Measurements from ENCODE around the gene ARCN1.
A peak's percentile ranks its signal among the peaks of the same experiment; 100 is the strongest.

ARCN1 gene

DNA sequence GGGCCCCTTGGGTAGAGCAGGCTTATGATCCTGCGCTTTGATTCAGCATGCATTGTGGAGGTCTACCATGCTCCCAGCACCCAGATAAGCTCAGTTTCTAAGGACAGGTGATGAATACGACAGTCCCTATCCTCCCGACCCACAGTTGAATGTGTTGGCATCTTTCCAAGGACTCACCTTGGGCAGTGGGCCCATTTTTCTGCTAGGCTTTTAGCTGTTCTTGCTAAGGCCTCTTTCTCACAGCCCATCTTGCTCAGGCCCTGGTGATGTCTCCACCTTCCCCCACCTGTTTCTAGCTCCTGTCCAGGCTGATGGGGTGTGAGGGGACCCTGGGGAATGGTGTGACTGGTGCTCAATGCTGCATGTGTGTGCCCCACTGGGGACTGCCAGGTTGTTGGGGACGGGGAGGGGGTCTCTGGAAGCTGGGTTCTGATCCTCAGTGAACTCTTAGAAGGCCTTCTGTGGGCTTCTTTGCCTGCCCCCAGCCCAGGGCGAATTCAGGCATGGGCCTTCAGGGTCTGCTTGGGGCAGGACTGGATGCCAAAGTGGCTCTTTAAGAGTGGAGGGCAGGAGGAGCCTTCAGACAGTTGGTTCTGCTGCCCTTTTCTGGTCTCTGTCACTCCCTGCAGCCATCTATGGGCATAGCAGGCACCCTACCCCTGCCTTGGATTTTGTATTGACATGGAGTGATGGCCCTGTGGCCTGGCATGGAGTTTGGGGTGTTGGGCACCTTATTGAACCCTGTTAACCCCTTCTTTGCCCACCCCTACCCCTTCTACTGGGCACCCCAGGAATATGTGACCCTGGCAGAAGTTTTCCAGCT is 68.3 kb downstream of the ARCN1 start:
- peak; percentile 42 for DNase-seq

DNA sequence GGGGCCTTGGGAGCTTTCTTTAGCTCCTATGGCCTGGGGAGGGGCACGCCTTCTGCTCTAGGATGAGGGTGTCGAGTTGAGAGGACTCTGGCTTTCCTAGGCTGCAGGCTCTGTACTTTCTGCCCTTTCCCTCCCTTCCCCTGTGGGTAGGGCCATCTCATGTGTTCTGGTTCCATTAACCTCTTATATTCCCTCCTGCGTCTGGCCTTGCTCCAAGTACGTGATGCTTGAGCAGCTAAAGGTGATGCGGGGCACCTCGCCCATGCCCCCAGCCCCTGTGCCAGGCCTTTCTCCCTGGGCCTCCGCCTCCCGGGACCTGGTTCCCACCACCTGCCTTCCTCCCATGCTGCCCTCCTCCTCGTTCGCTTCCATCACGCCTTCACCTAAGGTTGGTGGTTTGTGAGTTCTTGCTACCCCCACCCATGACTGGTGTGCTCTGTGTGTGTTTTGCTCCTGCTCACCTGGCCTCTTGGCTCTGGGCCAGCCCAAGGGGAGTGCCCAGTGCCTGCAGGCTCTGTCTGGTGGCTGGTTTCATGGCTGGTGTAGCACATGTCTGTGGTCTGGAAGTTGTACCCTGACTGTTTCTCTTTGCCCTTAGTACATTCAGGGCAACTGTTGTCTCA is 69.3 kb downstream of the ARCN1 start:
- DNase-seq: peak; percentile 94

DNA sequence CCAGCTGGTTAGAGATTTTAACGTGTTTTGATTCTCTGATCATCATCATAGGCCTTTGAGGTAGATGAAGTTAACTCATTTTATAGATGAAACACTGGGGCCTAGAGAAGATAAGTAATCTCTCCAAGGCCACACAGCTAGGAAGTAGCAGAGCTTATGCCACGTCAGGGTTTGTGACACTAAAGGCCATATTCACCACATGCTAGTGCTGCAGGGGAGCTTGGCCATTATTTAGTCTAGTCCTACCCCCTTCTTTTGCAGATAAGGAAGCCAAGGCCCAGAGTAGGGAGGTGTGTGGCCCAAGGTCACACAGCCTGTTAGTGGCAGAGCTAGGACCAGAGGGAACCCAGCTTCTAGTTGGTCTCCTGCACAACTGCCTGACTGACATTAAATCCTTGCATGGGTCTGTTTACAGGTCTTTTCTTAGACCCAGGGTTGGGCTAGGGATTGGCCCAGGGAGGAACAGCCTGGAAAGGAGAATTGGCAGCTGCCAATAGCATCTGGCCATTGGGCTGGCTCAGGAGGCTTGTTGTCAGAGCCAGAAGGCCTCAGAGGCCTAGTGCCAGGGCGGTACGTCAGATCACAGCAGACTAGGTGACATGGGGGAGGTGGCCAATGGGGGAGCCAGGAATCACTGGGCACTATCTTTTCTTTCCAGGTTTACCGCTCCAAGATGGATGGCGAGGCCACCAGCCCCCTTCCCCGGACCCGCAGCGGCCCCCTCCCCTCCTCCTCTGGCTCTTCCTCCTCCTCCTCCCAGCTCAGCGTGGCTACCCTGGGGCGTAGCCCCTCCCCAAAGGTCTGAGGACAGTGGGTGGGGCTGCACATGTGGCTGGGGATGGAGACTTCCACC is 71.2 kb downstream of the ARCN1 start:
- DNase-seq: no peak

DNA sequence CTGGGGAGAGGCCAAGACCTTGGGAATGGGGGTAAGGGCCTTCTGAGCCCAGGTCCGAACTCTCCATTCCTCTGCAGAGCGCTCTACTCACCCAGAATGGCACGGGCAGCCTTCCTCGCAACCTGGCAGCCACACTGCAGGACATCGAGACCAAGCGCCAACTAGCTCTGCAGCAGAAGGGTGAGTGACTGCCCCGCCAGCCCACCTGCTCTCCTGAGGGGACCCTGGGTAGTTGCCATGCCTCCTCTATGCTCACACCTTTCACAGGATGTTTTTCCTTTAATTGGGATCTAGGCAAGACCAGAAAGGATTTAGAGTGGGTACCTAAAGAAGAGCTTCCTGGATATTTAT is 71.8 kb downstream of the ARCN1 start:
- no peak for DNase-seq

DNA sequence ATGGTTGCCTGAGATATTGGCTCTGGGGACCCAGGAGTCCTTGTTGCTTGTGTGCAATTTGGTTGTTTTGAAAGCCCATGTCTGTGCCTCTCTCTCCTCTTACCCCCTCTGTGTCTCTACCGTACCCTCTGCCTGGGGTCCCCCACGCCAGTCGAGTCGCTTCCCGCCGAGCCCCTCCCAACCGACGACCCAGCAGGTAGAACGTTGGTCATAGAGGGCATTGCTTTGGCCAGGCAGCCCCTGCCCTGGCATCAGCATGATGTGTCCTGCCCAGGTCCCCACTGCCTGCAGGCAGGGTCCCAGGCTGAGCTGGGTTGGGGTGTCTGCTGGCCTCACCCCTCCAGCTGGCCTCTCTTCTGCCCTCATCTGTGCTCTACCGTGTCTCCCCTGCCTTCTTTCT is 72.3 kb downstream of the ARCN1 start:
- no peak for DNase-seq

DNA sequence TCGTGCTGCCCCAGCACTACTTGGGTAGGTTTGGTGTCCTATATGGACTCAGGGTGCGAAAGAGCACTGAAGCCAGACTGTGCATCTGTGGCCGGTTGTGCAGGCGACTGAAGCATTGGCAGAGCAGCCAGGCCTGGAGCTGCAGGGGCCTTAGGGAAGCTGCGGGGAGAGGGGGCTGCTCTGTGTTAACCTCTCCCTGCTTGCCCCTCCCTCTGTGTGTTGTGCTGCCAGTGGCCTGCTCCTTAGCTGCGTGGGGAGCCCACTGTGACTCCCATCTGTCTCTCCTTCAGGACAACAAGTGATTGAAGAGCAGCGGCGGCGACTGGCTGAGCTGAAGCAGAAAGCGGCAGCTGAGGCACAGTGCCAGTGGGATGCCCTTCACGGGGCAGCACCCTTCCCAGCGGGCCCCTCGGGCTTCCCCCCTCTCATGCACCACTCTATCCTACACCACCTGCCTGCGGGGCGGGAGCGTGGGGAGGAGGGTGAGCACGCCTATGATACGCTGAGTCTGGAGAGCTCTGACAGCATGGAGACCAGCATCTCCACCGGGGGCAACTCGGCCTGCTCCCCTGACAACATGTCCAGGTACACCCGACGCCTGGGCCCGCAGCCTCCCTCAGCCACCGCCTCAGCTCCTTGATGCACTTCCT is 73.0 kb downstream of the ARCN1 start:
- DNase-seq: no peak

DNA sequence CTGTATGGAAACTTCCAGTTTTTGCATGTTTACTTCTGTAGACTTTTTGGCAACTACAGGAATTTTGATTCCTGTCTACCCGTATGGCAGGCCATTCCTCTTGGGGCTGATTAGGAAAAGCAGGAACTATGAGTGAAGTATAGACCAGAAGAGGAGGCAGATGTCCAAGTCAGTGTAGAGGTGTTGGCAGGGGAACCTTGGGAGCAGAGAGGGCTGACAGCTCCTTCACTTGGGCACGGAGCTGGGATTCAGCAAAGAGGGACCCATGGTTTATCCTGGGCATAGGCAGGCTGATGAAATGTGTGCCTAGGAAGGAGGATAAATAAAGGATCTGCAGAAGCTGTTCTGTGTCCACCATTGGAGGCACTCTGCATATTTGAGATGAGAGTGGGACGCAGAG is 74.2 kb downstream of the ARCN1 start:
- DNase-seq: no peak

DNA sequence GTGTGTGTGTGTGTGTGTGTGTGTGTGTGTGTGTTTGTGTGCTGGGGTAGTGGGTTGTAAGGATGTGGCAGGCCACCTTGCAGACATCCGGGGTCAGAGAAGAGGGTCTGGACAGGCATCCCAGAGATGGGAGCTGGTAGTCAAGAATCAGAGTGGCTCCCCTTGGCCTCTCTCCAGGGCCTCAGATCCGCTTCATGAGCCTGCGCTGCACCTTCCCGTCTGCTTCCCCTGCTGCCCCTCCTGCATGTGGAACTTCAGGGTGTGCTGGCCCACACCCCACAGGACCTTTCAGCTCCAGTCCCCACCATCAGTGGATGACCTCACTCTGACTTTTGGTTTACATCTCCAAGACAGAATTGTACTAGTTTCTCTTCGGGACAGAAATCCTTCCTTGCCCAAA is 76.1 kb downstream of the ARCN1 start:
- no peak for DNase-seq

DNA sequence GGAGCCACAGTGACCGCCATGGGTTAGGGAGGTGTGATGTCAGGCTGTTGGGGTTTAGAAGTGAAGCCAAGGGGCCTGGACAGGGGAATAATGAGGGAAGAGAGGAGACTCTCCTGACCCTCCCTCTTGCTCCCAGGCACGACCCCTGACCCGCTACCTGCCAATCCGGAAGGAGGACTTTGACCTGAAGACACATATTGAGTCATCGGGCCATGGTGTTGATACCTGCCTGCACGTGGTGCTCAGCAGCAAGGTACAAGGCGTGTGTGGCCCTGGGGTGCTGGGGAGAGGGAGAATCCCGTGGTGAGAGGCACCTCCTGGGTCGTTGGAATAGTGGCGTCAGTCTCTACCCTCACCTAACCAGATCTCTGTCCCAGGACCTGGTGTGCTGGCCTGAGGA is 77.7 kb downstream of the ARCN1 start:
- DNase-seq: no peak

DNA sequence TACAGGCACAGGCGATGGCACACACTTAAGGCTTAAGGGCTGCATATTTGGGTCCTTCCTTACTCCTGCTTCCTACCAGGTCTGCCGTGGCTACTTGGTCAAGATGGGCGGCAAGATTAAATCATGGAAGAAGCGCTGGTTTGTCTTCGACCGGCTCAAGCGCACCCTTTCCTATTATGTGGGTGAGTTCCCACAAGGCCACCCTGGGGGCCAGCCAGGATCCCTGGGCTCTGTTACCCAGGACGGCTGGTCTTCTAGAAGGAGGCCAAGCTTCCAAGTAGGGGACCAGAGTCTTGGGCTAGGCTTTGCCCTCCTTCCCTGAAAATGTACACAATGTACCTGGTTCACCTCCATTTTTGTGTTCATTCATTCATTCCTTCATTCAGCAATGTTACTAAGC is 78.2 kb downstream of the ARCN1 start:
- no peak for DNase-seq

DNA sequence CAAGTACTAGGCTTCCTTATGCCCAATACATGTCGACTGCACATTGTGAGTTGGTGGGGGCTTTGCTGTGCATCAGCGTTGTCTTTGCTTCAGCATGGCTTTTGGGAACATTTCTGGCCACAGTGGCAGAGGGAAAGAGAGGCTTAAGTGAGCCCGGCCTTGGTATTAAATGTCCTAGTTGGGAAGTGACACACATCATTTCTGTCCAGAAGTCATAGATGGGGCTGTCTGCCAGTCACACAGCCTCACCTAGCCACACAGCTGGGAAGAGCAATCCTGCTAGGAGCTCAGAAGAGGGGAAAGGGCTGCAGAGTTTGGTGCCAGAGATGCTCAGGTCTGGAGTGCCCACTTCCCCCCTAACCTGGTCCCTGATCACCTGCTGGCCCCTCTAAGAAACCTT is 79.6 kb downstream of the ARCN1 start:
- no peak for DNase-seq
